Astrocyte of the cerebellum (primary cell): ENCODE measurements around the gene DEPDC7.

Source experiments
- DNase-seq: peaks from one replicate; pipeline ENCODE4 v3.0.0-alpha.2; 2011; ENCODE audit warnings: low read depth
- H3K4me3 ChIP-seq: 2 replicates; pipeline ENCODE4 v1.5.1; 2011; ENCODE audit warnings: mild to moderate bottlenecking, low read depth, low read length, moderate library complexity
- CTCF ChIP-seq: IDR thresholded peaks from 2 replicates; pipeline ENCODE4 v1.5.1; 2012; ENCODE audit warnings: low read length, low read depth, moderate library complexity, mild to moderate bottlenecking; ENCODE audit errors: missing control alignments
- in situ Hi-C: cut with HindIII; loops from 2 replicates; pipeline ENCODE4 v1.10.0; 2017; ENCODE audit warnings: low sequenced_read_pairs

Gene DEPDC7

GRCh38 chr11:33001751-33002542, 13.7 kb upstream of the DEPDC7 start:
- no peak for TF ChIP-seq CTCF
- DNase-seq, result no peak
- H3K4me3 ChIP-seq, result no peak overlapping the region
- in situ Hi-C loops, result no loop called here

GRCh38 chr11:33005175-33005574, 10.5 kb upstream of the DEPDC7 start:
- H3K4me3 ChIP-seq, result no peak overlapping the region
- DNase-seq, result no peak
- in situ Hi-C loops, result no loop called here
- no peak for TF ChIP-seq CTCF

- DNase-seq, result no peak
- in situ Hi-C loops, result no loop called here
- H3K4me3 ChIP-seq, result no peak overlapping the region
- TF ChIP-seq CTCF, result no peak
Measured at GRCh38 chr11:33006010-33006409, 9.7 kb upstream of the DEPDC7 start.

DNA sequence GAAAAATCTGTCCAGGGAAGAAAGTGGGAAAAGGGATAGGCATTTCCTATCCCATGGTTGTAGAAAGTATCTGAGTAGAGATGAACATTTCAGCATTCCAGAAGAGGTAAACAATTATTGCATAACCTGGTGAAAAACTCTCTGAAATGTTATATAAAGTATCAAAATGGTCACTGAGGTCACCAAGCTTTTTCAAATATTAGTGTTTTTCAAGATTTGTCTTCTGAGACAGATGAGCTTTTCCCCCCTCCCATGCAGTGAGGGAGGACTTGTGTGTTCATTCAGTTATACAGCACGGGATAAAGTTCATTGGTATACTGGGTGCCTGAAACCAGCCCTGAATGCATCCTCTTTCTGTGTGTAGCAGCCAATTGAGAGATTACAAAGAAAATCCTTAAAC, 1.9 kb upstream of the DEPDC7 start:
- in situ Hi-C loops, result no loop called here
- TF ChIP-seq CTCF, result no peak
- no peak overlapping the region for H3K4me3 ChIP-seq
- DNase-seq, result no peak

GRCh38 chr11:33016654-33017053, 976 bp downstream of the DEPDC7 start:
- DNase-seq, result no peak
- H3K4me3 ChIP-seq, result peak overlapping the region; percentile 53
- in situ Hi-C loops, result no loop called here
- no peak for TF ChIP-seq CTCF

- in situ Hi-C loops, result no loop called here
- no peak for DNase-seq
- H3K4me3 ChIP-seq, result no peak overlapping the region
- TF ChIP-seq CTCF, result no peak
Measured at GRCh38 chr11:33017478-33017877, 1.8 kb downstream of the DEPDC7 start.

GRCh38 chr11:33017965-33018364, 2.3 kb downstream of the DEPDC7 start:
- TF ChIP-seq CTCF, result no peak
- no peak overlapping the region for H3K4me3 ChIP-seq
- no peak for DNase-seq
- in situ Hi-C loops, result no loop called here
